ENCODE measurements around the gene MBNL3. TPM values are rescaled to one million over a fixed set of nuclear protein-coding genes. Genes with fewer than 3 reads are reported as not detected.

MBNL3 gene, protein sequence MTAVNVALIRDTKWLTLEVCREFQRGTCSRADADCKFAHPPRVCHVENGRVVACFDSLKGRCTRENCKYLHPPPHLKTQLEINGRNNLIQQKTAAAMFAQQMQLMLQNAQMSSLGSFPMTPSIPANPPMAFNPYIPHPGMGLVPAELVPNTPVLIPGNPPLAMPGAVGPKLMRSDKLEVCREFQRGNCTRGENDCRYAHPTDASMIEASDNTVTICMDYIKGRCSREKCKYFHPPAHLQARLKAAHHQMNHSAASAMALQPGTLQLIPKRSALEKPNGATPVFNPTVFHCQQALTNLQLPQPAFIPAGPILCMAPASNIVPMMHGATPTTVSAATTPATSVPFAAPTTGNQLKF
- 100 to 1,000 TPM in 1 of 2 donors, 10 to 100 TPM in 1; 98.8 to 140 TPM for total RNA-seq

DNA sequence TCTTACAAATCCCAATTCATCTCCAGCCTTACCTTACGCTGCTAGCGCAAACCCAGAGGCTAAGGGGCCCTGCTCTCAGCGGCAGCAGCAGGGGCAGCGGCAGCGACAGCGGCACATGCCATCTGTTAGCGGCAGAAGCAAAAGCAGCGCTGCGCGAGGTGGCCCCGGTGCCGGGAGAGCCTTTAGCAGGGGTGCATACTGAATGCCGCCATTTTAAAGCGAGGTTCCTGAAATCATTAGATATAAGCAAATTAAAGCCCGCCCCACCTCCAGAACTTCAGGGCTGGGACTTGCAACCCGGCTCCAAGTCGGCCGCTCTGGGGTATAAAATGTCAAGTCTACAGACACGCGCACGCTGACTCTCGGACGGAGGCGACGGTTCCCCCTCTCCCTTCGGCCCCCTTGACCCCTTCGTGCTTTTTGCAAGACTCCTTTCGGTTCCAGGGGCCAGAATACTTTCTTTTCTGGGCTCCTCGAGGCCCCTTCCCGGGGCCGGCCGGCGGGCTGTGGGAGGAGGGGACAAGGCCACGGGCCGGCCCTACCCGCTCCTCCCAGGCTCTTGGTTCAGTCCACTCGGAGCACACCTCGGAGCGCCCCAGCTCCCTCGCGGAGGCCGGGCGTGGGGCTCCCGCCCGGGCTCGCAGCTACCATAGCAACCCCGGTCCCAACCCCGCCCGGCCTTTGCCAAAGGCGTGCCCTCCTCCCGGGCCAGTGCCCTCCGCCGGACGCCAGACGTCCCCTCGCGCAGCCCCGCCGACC, at the start of gene MBNL3:
Gene MBNL3 (minus strand): TSS at position 220 of the 759 bp plus-strand sequence. CDS start 49,427 bp downstream, outside the sequence.
- peak; percentile 61 for DNase-seq (ENCODE audit: low spot score)
- H3K4me3 ChIP-seq, result peak within 1 kb of the TSS; percentile 52 to 60
- TF ChIP-seq, protein P1, sequence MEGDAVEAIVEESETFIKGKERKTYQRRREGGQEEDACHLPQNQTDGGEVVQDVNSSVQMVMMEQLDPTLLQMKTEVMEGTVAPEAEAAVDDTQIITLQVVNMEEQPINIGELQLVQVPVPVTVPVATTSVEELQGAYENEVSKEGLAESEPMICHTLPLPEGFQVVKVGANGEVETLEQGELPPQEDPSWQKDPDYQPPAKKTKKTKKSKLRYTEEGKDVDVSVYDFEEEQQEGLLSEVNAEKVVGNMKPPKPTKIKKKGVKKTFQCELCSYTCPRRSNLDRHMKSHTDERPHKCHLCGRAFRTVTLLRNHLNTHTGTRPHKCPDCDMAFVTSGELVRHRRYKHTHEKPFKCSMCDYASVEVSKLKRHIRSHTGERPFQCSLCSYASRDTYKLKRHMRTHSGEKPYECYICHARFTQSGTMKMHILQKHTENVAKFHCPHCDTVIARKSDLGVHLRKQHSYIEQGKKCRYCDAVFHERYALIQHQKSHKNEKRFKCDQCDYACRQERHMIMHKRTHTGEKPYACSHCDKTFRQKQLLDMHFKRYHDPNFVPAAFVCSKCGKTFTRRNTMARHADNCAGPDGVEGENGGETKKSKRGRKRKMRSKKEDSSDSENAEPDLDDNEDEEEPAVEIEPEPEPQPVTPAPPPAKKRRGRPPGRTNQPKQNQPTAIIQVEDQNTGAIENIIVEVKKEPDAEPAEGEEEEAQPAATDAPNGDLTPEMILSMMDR (IDR thresholded peaks at IDR 0.05), result no peak
- no peaks in the 10 kb centered on the region for H3K36me3 ChIP-seq
- peak within 1 kb of the TSS; percentile 63 to 66 for H3K27ac ChIP-seq
- no peaks in the 10 kb centered on the region for H3K4me1 ChIP-seq
- no peaks in the 10 kb centered on the region for H3K27me3 ChIP-seq
- H3K9me3 ChIP-seq, result no peaks in the 10 kb centered on the region

DNA sequence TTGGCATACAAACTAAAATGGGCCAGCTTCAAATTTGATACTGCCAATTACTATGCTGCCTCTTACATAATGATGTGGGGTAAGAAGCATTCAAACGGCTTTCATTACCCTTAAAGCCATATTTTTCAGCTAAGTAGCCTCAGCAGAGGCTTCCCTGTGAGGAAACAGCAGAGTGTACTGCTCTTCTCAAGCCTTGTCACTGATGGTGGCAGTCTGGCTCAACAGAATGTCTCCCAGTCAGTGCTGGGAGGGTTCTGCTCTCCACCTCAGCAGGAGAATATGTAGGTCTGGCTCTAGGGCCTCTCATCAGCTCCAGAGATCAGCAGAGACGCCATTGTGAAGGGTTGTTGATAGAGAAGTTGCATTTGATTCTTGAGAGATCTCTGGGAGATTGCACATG, 44.6 kb upstream of the MBNL3 start:
- Histone ChIP-seq H3K4me3 (no peak overlapping the region), H3K27ac (no peak overlapping the region), H3K27me3 (no peaks in the 10 kb centered on the region), H3K9me3 (no peaks in the 10 kb centered on the region), H3K36me3 (no peaks in the 10 kb centered on the region), H3K4me1 (no peaks in the 10 kb centered on the region)
- TF ChIP-seq, protein P1 (IDR thresholded peaks at IDR 0.05), result no peak
- DNase-seq (ENCODE audit: low spot score), result no peak

DNA sequence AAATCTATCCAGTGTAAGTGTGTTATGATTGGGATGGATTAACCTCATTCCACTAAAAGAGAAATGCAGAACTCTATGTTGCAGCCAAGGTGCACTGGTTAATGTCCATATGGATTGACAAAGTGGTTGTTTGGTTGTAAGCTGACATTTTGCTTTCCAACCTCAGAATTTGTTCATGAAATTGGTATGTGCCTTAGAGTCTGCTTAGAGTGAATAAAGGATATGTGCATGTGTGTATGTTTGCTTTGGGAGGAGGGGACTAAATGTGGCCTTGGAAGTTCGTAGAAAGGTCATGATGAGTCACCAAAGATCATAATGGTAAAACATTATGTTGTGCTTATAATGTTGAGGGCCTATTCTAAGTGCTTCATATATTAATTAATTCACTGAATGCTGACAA, 44.1 kb upstream of the MBNL3 start:
- H3K36me3 ChIP-seq, result no peaks in the 10 kb centered on the region
- TF ChIP-seq, protein P1 (IDR thresholded peaks at IDR 0.05), result no peak
- H3K27me3 ChIP-seq, result no peaks in the 10 kb centered on the region
- H3K9me3 ChIP-seq, result no peaks in the 10 kb centered on the region
- H3K4me3 ChIP-seq, result no peak overlapping the region
- no peaks in the 10 kb centered on the region for H3K4me1 ChIP-seq
- DNase-seq (ENCODE audit: low spot score), result no peak
- no peak overlapping the region for H3K27ac ChIP-seq

DNA sequence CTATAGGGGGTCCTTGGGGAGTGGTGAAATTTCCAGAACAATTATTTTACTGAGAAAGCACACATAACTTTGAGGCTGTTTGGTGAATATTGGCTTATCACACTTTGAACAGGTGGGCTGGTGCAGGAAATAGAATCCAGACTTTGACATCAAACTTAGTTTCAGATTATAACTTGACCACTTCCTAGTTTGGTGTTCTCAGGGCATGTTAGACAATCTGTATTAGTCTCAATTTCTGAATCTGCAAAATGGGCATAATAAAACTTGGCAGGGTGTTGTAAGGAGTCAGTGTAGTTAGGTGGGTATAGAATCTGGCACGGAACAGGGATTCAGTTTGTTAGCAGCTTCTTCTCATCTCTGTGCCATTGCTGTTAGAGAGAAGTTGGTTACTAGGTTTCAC, 43.3 kb upstream of the MBNL3 start:
- H3K27ac ChIP-seq, result no peak overlapping the region
- TF ChIP-seq, protein P1 (IDR thresholded peaks at IDR 0.05), result no peak
- no peak for DNase-seq (ENCODE audit: low spot score)
- no peaks in the 10 kb centered on the region for H3K9me3 ChIP-seq
- H3K36me3 ChIP-seq, result no peaks in the 10 kb centered on the region
- H3K4me1 ChIP-seq, result no peaks in the 10 kb centered on the region
- no peaks in the 10 kb centered on the region for H3K27me3 ChIP-seq
- H3K4me3 ChIP-seq, result no peak overlapping the region

DNA sequence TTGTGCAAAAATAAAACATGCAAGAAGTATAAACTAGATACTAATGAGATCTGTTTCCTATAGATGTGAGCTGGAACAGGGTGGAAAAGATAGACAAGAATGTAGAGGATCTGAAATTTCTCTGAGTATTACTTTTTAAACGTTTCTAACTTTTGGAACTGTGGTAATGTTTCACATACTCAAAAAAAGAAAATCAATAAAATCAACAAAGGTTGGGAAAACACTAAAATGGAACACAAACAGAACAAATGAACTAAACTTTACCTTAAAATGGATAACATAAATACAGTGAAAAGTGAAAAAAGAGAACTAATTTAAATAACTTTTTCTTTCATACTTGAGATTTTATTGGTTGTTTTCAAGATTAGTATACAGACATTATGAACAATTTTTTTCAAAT, 32.0 kb upstream of the MBNL3 start:
- no peaks in the 10 kb centered on the region for H3K4me1 ChIP-seq
- TF ChIP-seq, protein P1 (IDR thresholded peaks at IDR 0.05), result no peak
- no peaks in the 10 kb centered on the region for H3K27me3 ChIP-seq

More for the DNA sequence above, 32.0 kb upstream of the MBNL3 start:
- Histone ChIP-seq H3K9me3 (no peaks in the 10 kb centered on the region), H3K27ac (no peak overlapping the region), H3K36me3 (no peaks in the 10 kb centered on the region), H3K4me3 (no peak overlapping the region)
- no peak for DNase-seq (ENCODE audit: low spot score)
